HuH-7 (cell line): ENCODE results near the gene TANGO6.
"Not testable (repeated sequence)": the region's sequence is repeated elsewhere in the genome, so short reads cannot be mapped to it uniquely, and the experiment has no call there.

Experiments used
- DNase-seq: peaks from one replicate; pipeline ENCODE4 v3.0.0; 2011; ENCODE audit warnings: low spot score

TANGO6 gene

GRCh38 chr16:69118468-69118867, 275.1 kb downstream of the TANGO6 start:
- no peak for DNase-seq

- DNase-seq, result no peak
Observed at GRCh38 chr16:69118994-69119393, 275.7 kb downstream of the TANGO6 start.

- no peak for DNase-seq
Observed at GRCh38 chr16:69119536-69119935, 276.2 kb downstream of the TANGO6 start.

GRCh38 chr16:69120096-69120664, 276.8 kb downstream of the TANGO6 start:
- no peak for DNase-seq

GRCh38 chr16:69123910-69124309, 280.6 kb downstream of the TANGO6 start:
- peak; percentile 64 for DNase-seq

- DNase-seq, result not testable (repeated sequence)
Observed at GRCh38 chr16:69124406-69124805, 281.1 kb downstream of the TANGO6 start.

GRCh38 chr16:69124961-69125360, 281.6 kb downstream of the TANGO6 start:
- DNase-seq, result not testable (repeated sequence)

- no peak for DNase-seq
Observed at GRCh38 chr16:69126221-69126620, 282.9 kb downstream of the TANGO6 start.

- DNase-seq, result not testable (repeated sequence)
Observed at GRCh38 chr16:69126801-69127200, 283.5 kb downstream of the TANGO6 start.

GRCh38 chr16:69127966-69128510, 284.7 kb downstream of the TANGO6 start:
- no peak for DNase-seq

GRCh38 chr16:69130461-69130860, 287.1 kb downstream of the TANGO6 start:
- no peak for DNase-seq

GRCh38 chr16:69131167-69131838, 288.0 kb downstream of the TANGO6 start:
- DNase-seq, result peak; percentile 36

- DNase-seq, result peak; percentile 91
Observed at GRCh38 chr16:69131839-69132423, 288.6 kb downstream of the TANGO6 start.

GRCh38 chr16:69132424-69133252, 289.3 kb downstream of the TANGO6 start, which contains the start of the genes CHTF8 and UTP4:
Gene CHTF8, minus strand, starts transcription at chr16:69132588. Its CDS starts 11,130 bp downstream, at chr16:69121458.
Gene UTP4, plus strand, starts transcription at chr16:69132649. Its CDS starts 811 bp downstream, at chr16:69133460.
- peak; percentile 90 for DNase-seq

GRCh38 chr16:69133373-69133954, 290.1 kb downstream of the TANGO6 start:
- no peak for DNase-seq
